Measurements from ENCODE around the gene BRSK1. TPM values are rescaled to one million over a fixed set of nuclear protein-coding genes. Genes with fewer than 3 reads are reported as not detected.

Gene BRSK1
- total RNA-seq, 1 donor from 2014 or later = 15.9 TPM

DNA sequence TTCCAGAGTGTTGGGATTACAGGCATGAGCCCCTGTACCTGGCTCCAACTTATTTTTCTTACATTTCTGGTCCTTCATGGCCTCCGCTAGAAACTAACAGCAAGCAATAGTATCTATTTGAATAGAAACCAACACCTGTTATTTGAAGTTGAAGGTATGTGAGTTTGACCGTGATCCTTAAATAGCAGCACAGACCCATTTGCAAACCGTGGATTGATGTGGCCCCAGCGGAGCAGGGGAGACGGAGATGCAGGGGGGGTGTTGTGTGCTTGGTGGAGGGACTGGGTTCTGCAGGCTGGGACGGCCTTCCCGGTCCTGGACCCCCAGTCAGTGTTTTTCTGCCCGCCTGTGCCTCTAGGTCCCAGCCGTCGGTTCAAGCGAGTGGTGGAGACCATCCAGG, 24.5 kb downstream of the BRSK1 start:
- H3K36me3 Mint-ChIP-seq (ENCODE audit: low read depth) = peaks cover 21% of the 10 kb centered on the region
- H3K4me3 Mint-ChIP-seq (ENCODE audit: unreplicated experiment) = no peak overlapping the region

GRCh38 chr19:55309448-55309847, 25.7 kb downstream of the BRSK1 start:
- no peaks in the 10 kb centered on the region for H3K27me3 Mint-ChIP-seq (ENCODE audit: low read depth)
- no peak overlapping the region for H3K27ac Mint-ChIP-seq (ENCODE audit: unreplicated experiment)
- TF ChIP-seq, protein P1, sequence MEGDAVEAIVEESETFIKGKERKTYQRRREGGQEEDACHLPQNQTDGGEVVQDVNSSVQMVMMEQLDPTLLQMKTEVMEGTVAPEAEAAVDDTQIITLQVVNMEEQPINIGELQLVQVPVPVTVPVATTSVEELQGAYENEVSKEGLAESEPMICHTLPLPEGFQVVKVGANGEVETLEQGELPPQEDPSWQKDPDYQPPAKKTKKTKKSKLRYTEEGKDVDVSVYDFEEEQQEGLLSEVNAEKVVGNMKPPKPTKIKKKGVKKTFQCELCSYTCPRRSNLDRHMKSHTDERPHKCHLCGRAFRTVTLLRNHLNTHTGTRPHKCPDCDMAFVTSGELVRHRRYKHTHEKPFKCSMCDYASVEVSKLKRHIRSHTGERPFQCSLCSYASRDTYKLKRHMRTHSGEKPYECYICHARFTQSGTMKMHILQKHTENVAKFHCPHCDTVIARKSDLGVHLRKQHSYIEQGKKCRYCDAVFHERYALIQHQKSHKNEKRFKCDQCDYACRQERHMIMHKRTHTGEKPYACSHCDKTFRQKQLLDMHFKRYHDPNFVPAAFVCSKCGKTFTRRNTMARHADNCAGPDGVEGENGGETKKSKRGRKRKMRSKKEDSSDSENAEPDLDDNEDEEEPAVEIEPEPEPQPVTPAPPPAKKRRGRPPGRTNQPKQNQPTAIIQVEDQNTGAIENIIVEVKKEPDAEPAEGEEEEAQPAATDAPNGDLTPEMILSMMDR (IDR thresholded peaks at IDR 0.05) = no peak
- no peaks in the 10 kb centered on the region for H3K4me1 Mint-ChIP-seq (ENCODE audit: low read depth)
- H3K4me3 Mint-ChIP-seq (ENCODE audit: unreplicated experiment) = no peak overlapping the region
- no peak for DNase-seq (ENCODE audit: low spot score)
- peaks cover 21% of the 10 kb centered on the region for H3K36me3 Mint-ChIP-seq (ENCODE audit: low read depth)
- no peaks in the 10 kb centered on the region for H3K9me3 Mint-ChIP-seq (ENCODE audit: low read depth)

More for the DNA sequence above, 24.5 kb downstream of the BRSK1 start:
- Mint-ChIP-seq H3K27ac (ENCODE audit: unreplicated experiment) (no peak overlapping the region), H3K4me1 (ENCODE audit: low read depth) (no peaks in the 10 kb centered on the region), H3K9me3 (ENCODE audit: low read depth) (no peaks in the 10 kb centered on the region), H3K27me3 (ENCODE audit: low read depth) (no peaks in the 10 kb centered on the region)
- TF ChIP-seq, protein P1 (IDR thresholded peaks at IDR 0.05) = no peak
- no peak for DNase-seq (ENCODE audit: low spot score)

DNA sequence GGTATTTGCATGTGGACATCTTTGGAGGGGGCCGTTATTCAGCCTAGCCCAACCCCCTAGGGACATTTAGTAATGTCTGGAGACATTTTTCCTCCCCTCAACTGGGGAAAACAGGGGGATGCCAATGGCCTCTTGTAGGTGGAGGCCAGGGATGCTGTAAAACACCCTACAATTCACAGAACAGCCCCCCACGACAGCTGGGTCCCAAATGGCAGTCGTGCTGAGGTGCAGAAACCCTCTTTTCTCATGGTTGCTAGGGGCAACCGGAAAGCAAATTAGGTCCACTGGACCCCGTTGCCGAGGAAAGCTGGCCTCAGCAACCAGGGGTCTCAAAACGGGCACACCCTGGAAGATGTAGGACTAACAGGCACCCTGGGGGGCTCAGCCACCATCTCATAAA, 26.7 kb downstream of the BRSK1 start:
- Mint-ChIP-seq H3K36me3 (ENCODE audit: low read depth) (peaks cover 18% of the 10 kb centered on the region), H3K27ac (ENCODE audit: unreplicated experiment) (no peak overlapping the region), H3K4me1 (ENCODE audit: low read depth) (no peaks in the 10 kb centered on the region), H3K9me3 (ENCODE audit: low read depth) (no peaks in the 10 kb centered on the region), H3K4me3 (ENCODE audit: unreplicated experiment) (no peak overlapping the region), H3K27me3 (ENCODE audit: low read depth) (no peaks in the 10 kb centered on the region)
- DNase-seq (ENCODE audit: low spot score) = no peak
- TF ChIP-seq, protein P1 (IDR thresholded peaks at IDR 0.05) = no peak

DNA sequence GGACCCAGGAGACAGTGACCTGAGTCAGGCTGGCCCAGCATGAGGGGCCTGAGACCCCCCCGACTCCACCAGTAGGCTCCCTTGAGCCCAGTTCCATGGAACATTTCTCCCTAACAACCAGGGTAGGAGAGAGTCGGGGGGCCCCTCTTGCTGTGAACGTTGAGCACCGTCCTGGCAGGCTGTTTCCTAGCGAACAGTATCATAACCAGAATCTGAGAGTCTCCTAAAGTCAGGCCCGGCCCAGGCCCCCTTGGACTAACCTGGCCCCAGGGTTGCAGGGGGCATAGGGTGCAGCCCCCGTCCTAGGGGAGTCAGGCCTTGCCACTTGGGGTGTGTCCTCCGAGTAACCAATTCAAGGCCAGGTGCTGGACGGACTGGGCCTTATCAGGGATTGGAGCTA, 27.6 kb downstream of the BRSK1 start:
- H3K27me3 Mint-ChIP-seq (ENCODE audit: low read depth) = no peaks in the 10 kb centered on the region
- peaks cover 15% of the 10 kb centered on the region for H3K36me3 Mint-ChIP-seq (ENCODE audit: low read depth)
- no peak overlapping the region for H3K27ac Mint-ChIP-seq (ENCODE audit: unreplicated experiment)
- no peak for DNase-seq (ENCODE audit: low spot score)
- TF ChIP-seq, protein P1 (IDR thresholded peaks at IDR 0.05) = no peak
- H3K4me1 Mint-ChIP-seq (ENCODE audit: low read depth) = no peaks in the 10 kb centered on the region
- peaks cover 3% of the 10 kb centered on the region for H3K9me3 Mint-ChIP-seq (ENCODE audit: low read depth)
- no peak overlapping the region for H3K4me3 Mint-ChIP-seq (ENCODE audit: unreplicated experiment)

GRCh38 chr19:55311797-55312196, 28.0 kb downstream of the BRSK1 start:
- H3K4me3 Mint-ChIP-seq (ENCODE audit: unreplicated experiment) = no peak overlapping the region
- H3K27me3 Mint-ChIP-seq (ENCODE audit: low read depth) = no peaks in the 10 kb centered on the region
- no peaks in the 10 kb centered on the region for H3K4me1 Mint-ChIP-seq (ENCODE audit: low read depth)
- peaks cover 3% of the 10 kb centered on the region for H3K9me3 Mint-ChIP-seq (ENCODE audit: low read depth)
- TF ChIP-seq, protein P1 (IDR thresholded peaks at IDR 0.05) = no peak
- peaks cover 12% of the 10 kb centered on the region for H3K36me3 Mint-ChIP-seq (ENCODE audit: low read depth)
- H3K27ac Mint-ChIP-seq (ENCODE audit: unreplicated experiment) = no peak overlapping the region
- no peak for DNase-seq (ENCODE audit: low spot score)

Data from chondrocyte (in vitro differentiated cells).